HEK293 (cell line): ENCODE results near the gene TPRG1.

Source experiments
- CTCF ChIA-PET: fragments of 350-600 bp; formaldehyde crosslinking; extraction: SDS; loops from one replicate; lab custom pipeline; 2021; ENCODE audit warnings: antibody characterized with exemption; lab: Yijun Ruan, JAX
- POLR2A ChIA-PET: fragments of 300-600 bp; formaldehyde crosslinking; extraction: SDS; loops from one replicate; lab custom pipeline; 2020; ENCODE audit warnings: antibody characterized with exemption, inconsistent platforms; lab: Yijun Ruan, JAX
- H3K27ac ChIP-seq: fragments of 200-500 bp; sonication (Bioruptor generic); 2 replicates; pipeline ENCODE4 v1.5.1; 2014; ENCODE audit warnings: low read depth, low read length, control low read depth, inconsistent platforms; ENCODE audit errors: extremely low read depth
- H3K36me3 ChIP-seq, 2 experiments: fragments of 200-500 bp in 1 of 2; sonication (Bioruptor generic) in 1 of 2; 1 replicate in 1 of 2; 2 replicates in 1 of 2; pipeline ENCODE4 v1.5.1; 2014 to 2017; ENCODE audit warnings: inconsistent platforms in 2 of 2, low read length in 2 of 2; ENCODE audit not compliant: control insufficient read depth in 2 of 2, insufficient read depth in 1 of 2
- H3K4me1 ChIP-seq: fragments of 200-500 bp; sonication (Bioruptor generic); 2 replicates; pipeline ENCODE4 v1.5.1; 2014; ENCODE audit warnings: mild to moderate bottlenecking, low read length, inconsistent platforms; ENCODE audit not compliant: control insufficient read depth, insufficient read depth
- H3K4me3 ChIP-seq: 2 replicates; pipeline ENCODE4 v1.5.1; 2011; ENCODE audit warnings: low read depth, mild to moderate bottlenecking, control low read depth, low read length, moderate library complexity
- H3K9me3 ChIP-seq: fragments of 200-500 bp; sonication (Bioruptor generic); 2 replicates; pipeline ENCODE4 v1.5.1; 2014; ENCODE audit warnings: low read depth, low read length, inconsistent platforms; ENCODE audit not compliant: control insufficient read depth, insufficient read depth
- HOXC10 ChIP-seq: sonication (generic); formaldehyde crosslinking; IDR thresholded peaks from 2 replicates; pipeline ENCODE4 v1.8.1; 2023; ENCODE audit warnings: mild to moderate bottlenecking, missing genetic modification reagents
- IKZF3 ChIP-seq: fragments of 450-650 bp; IDR thresholded peaks from 2 replicates; pipeline ENCODE4 v1.5.0; 2018; ENCODE audit warnings: missing biosample characterization, mild to moderate bottlenecking, missing genetic modification characterization, moderate library complexity
- MEIS1 ChIP-seq: sonication (generic); formaldehyde crosslinking; IDR thresholded peaks from 2 replicates; pipeline ENCODE4 v1.8.1; 2022; ENCODE audit warnings: missing genetic modification reagents, mild to moderate bottlenecking, borderline replicate concordance
- PRDM10 ChIP-seq: fragments of 450-650 bp; formaldehyde crosslinking; IDR thresholded peaks from 2 replicates; pipeline ENCODE4 v1.5.1; 2016; ENCODE audit warnings: missing biosample characterization, missing genetic modification characterization
- SETDB1 ChIP-seq: IDR thresholded peaks from one replicate; pipeline ENCODE4 v1.6.1; 2017; ENCODE audit warnings: mild to moderate bottlenecking, low read length, moderate library complexity, mixed read lengths; ENCODE audit not compliant: insufficient read length
- SP3 ChIP-seq: fragments of 450-650 bp; formaldehyde crosslinking; IDR thresholded peaks from 2 replicates; pipeline ENCODE4 v1.5.1; 2016; ENCODE audit warnings: missing biosample characterization, missing genetic modification characterization
- TSHZ1 ChIP-seq: fragments of 450-650 bp; formaldehyde crosslinking; IDR thresholded peaks from 2 replicates; pipeline ENCODE4 v1.5.1; 2016; ENCODE audit warnings: missing biosample characterization, missing genetic modification characterization, borderline replicate concordance
- YY1 ChIP-seq: fragments of 450-650 bp; formaldehyde crosslinking; IDR thresholded peaks from 2 replicates; pipeline ENCODE4 v1.5.1; 2018; ENCODE audit warnings: missing biosample characterization, missing genetic modification characterization
- ZBTB6 ChIP-seq: fragments of 450-650 bp; formaldehyde crosslinking; IDR thresholded peaks from 2 replicates; pipeline ENCODE4 v1.5.1; 2017; ENCODE audit warnings: missing biosample characterization, missing genetic modification characterization
- ZBTB7A ChIP-seq: fragments of 450-650 bp; formaldehyde crosslinking; IDR thresholded peaks from 2 replicates; pipeline ENCODE4 v1.5.1; 2016; ENCODE audit warnings: low read depth, missing biosample characterization, missing genetic modification characterization
- ZNF10 ChIP-seq: fragments of 450-650 bp; formaldehyde crosslinking; IDR thresholded peaks from 2 replicates; pipeline ENCODE4 v1.5.1; 2017; ENCODE audit warnings: missing biosample characterization, missing genetic modification characterization
- ZNF132 ChIP-seq: fragments of 450-650 bp; formaldehyde crosslinking; IDR thresholded peaks from 2 replicates; pipeline ENCODE4 v1.5.1; 2017; ENCODE audit warnings: missing biosample characterization, missing genetic modification characterization, borderline replicate concordance
- ZNF155 ChIP-seq: fragments of 450-650 bp; formaldehyde crosslinking; IDR thresholded peaks from 2 replicates; pipeline ENCODE4 v1.5.1; 2016; ENCODE audit warnings: missing biosample characterization, missing genetic modification characterization
- ZNF202 ChIP-seq: fragments of 450-650 bp; formaldehyde crosslinking; IDR thresholded peaks from 2 replicates; pipeline ENCODE4 v1.5.1; 2016; ENCODE audit warnings: missing biosample characterization, missing genetic modification characterization, borderline replicate concordance
- ZNF292 ChIP-seq: fragments of 450-650 bp; formaldehyde crosslinking; IDR thresholded peaks from 2 replicates; pipeline ENCODE4 v1.5.1; 2016; ENCODE audit warnings: low read depth, missing biosample characterization, missing genetic modification characterization, borderline replicate concordance
- ZNF341 ChIP-seq: fragments of 450-650 bp; formaldehyde crosslinking; IDR thresholded peaks from 2 replicates; pipeline ENCODE4; 2016; ENCODE audit warnings: low read depth, missing biosample characterization, missing genetic modification characterization
- ZNF488 ChIP-seq: fragments of 450-650 bp; formaldehyde crosslinking; IDR thresholded peaks from 2 replicates; pipeline ENCODE4 v1.5.1; 2016; ENCODE audit warnings: missing biosample characterization, missing genetic modification characterization
- ZNF514 ChIP-seq: fragments of 450-650 bp; formaldehyde crosslinking; IDR thresholded peaks from 2 replicates; pipeline ENCODE4 v1.5.1; 2016; ENCODE audit warnings: missing biosample characterization, missing genetic modification characterization
- ZNF529 ChIP-seq: fragments of 450-650 bp; formaldehyde crosslinking; IDR thresholded peaks from 2 replicates; pipeline ENCODE4 v1.5.1; 2017; ENCODE audit warnings: missing genetic modification characterization, missing biosample characterization; ENCODE audit not compliant: insufficient replicate concordance
- ZNF660 ChIP-seq: fragments of 450-650 bp; IDR thresholded peaks from 2 replicates; pipeline ENCODE4 v1.5.1; 2018; ENCODE audit warnings: missing biosample characterization, mild to moderate bottlenecking, missing genetic modification characterization
- ZNF664 ChIP-seq: fragments of 450-650 bp; formaldehyde crosslinking; IDR thresholded peaks from 2 replicates; pipeline ENCODE4 v1.5.1; 2016; ENCODE audit warnings: missing biosample characterization, missing genetic modification characterization
- ZSCAN16 ChIP-seq: fragments of 450-650 bp; formaldehyde crosslinking; IDR thresholded peaks from 2 replicates; pipeline ENCODE4 v1.5.1; 2016; ENCODE audit warnings: missing biosample characterization, missing genetic modification characterization

The TPRG1 gene

GRCh38 chr3:189160519-189161309 lies 11.1 kb upstream of the TPRG1 start:
- Histone ChIP-seq H3K27ac (no peak overlapping the region), H3K4me1 (no peaks in the 10 kb centered on the region), H3K4me3 (no peak overlapping the region), H3K9me3 (no peaks in the 10 kb centered on the region), H3K36me3 (no peaks in the 10 kb centered on the region)
- POLR2A ChIA-PET: no interaction called here
- CTCF ChIA-PET: no interaction called here
- TF ChIP-seq MEIS1: no peak
- no peak for TF ChIP-seq SETDB1
- TF ChIP-seq ZNF10 (tag by site-specific recombination): no peak
- no peak for TF ChIP-seq ZNF514
- TF ChIP-seq TSHZ1 (tag by site-specific recombination): no peak
- TF ChIP-seq ZNF132 (tag by site-specific recombination): no peak

- H3K36me3 ChIP-seq: no peaks in the 10 kb centered on the region
- no peaks in the 10 kb centered on the region for H3K4me1 ChIP-seq
- POLR2A ChIA-PET: no interaction called here
- no peak overlapping the region for H3K4me3 ChIP-seq
- no peak for TF ChIP-seq ZNF664 (tag by site-specific recombination)
- no peak for TF ChIP-seq ZNF292 (tag by site-specific recombination)
- no peak for TF ChIP-seq ZNF660 (tag by site-specific recombination)
- TF ChIP-seq ZSCAN16: no peak
- TF ChIP-seq YY1: no peak
- TF ChIP-seq HOXC10 (CRISPR knock-in tag): no peak
- TF ChIP-seq SETDB1: no peak
- no peak for TF ChIP-seq ZNF488 (tag by site-specific recombination)
- CTCF ChIA-PET: no interaction called here
- no peaks in the 10 kb centered on the region for H3K9me3 ChIP-seq
- H3K27ac ChIP-seq: no peak overlapping the region
Observed at GRCh38 chr3:189165092-189165612, 6.6 kb upstream of the TPRG1 start.

GRCh38 chr3:189166321-189166720 lies 5.5 kb upstream of the TPRG1 start:
- H3K4me1 ChIP-seq: no peaks in the 10 kb centered on the region
- no peak overlapping the region for H3K4me3 ChIP-seq
- H3K9me3 ChIP-seq: no peaks in the 10 kb centered on the region
- CTCF ChIA-PET: no interaction called here
- POLR2A ChIA-PET: no interaction called here
- no peaks in the 10 kb centered on the region for H3K36me3 ChIP-seq
- H3K27ac ChIP-seq: no peak overlapping the region
- no peak for TF ChIP-seq IKZF3
- TF ChIP-seq ZNF202 (tag by site-specific recombination): no peak
- TF ChIP-seq ZNF341 (tag by site-specific recombination): no peak
- no peak for TF ChIP-seq PRDM10 (tag by site-specific recombination)
- no peak for TF ChIP-seq ZNF529 (tag by site-specific recombination)
- no peak for TF ChIP-seq ZBTB6 (tag by site-specific recombination)
- TF ChIP-seq ZNF155 (tag by site-specific recombination): no peak
- no peak for TF ChIP-seq ZBTB7A (tag by site-specific recombination)
- TF ChIP-seq SP3: no peak
- no peak for TF ChIP-seq SETDB1
